NCI-H345 treated with DMSO at 0.1 percent for 48 hours (cell line): ENCODE results near the gene MRPS6.
A peak's percentile ranks its signal among the peaks of the same experiment; 100 is the strongest.

ENCODE experiments used
- DNase-seq: peaks from one replicate; lab custom pipeline; 2025; ENCODE audit not compliant: unreplicated experiment; lab: John Stamatoyannopoulos, UW

Gene MRPS6

DNA sequence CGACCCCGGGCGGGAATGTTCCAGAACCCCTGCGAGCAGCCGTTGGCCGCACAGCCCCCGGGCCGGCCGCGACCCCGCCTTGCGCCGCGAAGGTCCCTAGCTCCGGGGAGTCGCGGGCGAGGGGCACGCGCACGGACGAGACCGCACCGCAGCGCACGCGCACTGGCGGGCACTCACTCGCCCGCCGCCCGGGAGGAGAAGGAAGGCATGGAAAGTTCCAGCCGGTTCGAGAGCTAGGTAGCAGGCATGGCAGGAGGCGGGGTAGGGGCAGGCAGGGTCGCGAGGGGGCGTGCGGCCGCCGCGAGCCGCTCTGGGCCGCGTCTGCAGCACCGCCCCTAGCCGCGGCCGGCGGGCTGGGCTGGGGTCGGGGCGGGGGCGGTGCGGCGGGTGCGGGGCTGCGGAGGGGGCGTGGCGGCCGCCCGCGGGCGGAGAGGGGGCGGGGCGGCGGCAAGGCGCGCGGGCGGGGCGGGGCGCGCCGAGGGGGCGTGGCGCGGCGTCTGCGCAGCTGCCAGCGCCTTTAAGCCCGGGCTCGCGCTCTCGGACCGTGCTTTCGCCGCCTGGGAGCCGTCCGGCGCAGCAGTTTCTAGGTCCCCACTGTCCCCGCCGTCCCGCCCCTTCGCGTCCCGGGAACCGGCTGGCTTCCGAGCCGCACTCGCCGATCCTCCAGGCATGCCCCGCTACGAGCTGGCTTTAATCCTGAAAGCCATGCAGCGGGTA, at the start of gene MRPS6, which contains the start of gene SLC5A3:
TSS of gene MRPS6 (plus strand) at position 547 of the 717 bp plus-strand sequence. CDS start at position 670, 123 bp downstream.
TSS of gene SLC5A3 (plus strand) at position 547 of the 717 bp plus-strand sequence. CDS start 21,621 bp downstream, outside the sequence.
- DNase-seq, result peak; percentile 55

- no peak for DNase-seq
Observed at GRCh38 chr21:34023691-34024373, 49.5 kb upstream of the MRPS6 start.

DNA sequence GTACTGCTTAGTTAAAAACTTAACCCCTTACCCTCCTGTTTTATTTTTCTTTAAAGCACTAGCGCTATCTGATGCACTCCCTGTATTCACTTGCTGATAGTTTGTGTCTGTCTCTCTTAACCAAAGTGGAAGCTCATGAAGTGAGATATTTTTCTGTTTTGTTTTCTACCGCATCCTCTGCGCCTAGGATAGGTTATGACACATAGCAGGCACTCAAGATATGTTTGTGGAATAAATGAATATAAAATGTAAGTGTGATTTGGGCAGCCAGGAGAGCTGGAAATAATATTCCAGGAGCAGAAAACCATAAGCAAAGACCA, 49.0 kb upstream of the MRPS6 start:
- no peak for DNase-seq

GRCh38 chr21:34027721-34028461, 45.5 kb upstream of the MRPS6 start:
- no peak for DNase-seq

- no peak for DNase-seq
Observed at GRCh38 chr21:34029743-34030528, 43.4 kb upstream of the MRPS6 start.

DNA sequence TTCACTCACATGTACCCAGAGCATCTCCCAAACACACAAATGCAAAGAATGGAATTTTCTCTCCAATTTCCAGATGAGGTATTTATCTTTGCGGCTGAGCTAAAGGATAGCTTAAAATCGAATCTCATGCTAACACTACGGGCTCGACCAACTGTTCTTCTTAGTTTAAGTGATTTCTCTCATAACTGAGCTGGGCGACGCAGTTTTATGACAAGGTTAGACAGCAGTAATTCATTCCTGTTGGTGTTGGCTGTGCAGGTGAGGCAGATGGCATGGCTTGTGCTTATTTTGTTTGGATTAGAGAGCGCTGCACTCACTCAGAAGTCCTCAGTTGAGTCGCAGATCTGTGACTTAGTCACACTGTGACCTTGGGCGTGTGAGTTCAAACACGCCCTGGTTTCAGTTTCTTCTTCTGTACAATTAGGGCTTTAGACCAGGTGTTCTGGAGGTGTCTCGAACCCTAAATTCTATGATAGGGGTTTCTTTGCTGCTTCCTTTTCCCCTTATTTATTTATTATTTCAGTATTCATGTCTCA, 41.5 kb upstream of the MRPS6 start:
- DNase-seq, result no peak

DNA sequence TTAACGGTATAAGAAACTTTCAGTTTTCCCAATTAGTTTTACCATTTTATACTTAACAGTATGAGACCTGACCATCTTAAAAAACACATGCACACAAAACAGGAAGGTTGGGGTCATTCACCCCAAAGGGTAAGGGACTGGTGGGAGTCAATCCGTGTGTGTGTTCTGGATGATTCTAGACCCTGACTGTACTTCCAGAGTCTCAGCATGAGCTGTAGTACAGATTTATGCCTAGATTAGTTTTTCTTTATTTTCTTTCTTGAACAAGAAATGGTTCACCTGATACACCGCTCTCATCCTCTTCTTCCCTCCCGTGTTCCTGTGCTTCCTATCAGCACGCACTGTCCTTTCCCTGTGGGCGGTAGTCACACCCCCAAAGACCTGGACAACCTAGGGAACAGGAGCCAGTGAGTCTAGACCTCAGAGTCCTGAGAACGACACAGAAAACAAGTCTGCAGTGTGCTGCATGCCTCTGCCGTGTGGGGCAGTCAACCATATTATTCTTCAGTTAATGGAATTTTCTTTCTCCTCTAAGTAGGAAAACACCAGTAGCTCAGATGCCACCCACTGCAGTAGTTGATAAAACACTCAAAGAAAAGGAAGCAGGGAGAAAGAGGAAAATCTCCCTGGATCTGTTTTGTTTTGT, 38.9 kb upstream of the MRPS6 start:
- DNase-seq, result no peak

DNA sequence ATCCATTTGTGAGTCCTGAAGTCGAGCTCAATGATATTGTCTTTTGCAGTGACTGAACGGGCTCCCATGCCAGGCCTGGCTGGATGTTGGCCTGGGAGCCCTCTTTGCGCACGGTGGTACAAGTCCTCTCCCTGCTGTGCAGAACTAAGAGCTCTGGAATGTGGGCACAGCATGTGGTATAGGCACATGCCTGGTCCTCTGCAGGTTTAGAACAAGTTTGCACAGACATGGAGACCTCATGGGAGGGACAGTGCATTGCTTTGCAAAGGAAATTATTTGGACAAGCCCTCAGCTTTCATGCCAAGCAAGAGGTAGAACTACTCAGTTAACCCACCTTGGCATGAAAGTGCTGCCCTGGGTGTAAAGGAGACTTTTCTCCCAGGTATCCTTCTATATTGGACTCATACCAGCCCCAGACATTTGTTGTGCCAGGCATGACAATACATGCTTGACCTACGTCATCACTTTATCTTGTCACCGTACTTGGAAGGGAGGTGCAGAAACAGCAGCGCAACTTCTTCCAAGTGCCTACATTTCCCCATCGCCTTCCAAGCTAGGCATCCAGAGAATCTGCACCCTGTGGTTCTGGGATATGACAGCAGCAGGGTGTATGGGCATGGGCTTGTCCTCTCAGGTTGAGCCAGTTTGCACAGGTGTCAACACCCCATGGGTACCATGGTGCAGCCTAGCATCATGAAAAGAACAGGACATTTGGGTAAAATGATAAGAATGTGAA, 37.6 kb upstream of the MRPS6 start:
- DNase-seq, result no peak

- DNase-seq, result no peak
Observed at GRCh38 chr21:34037009-34037795, 36.2 kb upstream of the MRPS6 start.

DNA sequence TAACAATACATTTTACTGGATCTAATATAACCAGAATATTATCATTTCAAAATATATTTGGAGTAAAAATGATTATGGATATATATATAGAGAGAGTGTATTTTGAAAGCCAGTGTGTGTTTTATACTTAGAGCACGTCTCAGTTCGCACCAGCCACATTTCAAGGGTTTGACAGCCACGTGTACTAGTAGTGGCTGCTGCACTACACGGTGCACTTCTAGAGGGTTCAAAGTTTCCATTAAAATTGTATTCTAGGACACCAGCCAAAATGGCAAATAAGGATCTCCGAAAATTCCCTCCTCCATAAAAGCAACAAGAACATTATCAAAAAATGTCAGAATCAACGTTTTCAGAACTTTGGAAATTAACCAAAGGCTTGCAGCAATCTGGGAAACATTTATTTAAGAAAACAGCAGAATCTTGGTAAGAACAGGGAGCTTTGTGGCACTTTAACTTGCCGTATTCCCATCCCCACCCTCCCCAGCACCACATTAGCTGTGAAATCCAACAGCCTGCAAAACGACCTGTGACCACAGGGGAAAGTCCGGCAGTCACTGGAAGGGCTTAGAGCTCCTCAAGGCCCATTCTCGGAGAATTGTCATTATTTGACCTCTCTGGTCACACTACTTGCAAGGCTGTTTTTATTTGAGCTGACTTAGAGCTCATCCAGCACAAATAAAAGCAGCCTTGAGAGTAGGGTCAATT, 33.5 kb upstream of the MRPS6 start:
- no peak for DNase-seq

DNA sequence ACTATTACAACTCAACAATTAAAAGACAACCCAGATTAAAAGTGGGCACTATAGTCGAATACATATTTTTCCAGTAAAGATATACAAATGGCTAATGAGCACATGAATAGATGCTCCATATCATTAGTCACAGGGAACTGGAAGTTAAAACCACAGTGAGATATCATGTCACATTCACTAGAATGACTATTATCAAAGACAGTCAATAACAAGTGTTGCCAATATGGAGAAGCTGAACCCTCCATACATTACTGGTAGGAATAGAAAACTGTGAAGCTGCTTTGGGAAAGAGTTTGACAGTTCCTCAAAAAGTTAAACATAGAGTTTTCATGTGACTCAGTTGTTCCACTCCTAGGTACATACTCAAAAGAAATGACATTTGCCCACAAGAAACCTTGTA, 30.6 kb upstream of the MRPS6 start:
- no peak for DNase-seq

DNA sequence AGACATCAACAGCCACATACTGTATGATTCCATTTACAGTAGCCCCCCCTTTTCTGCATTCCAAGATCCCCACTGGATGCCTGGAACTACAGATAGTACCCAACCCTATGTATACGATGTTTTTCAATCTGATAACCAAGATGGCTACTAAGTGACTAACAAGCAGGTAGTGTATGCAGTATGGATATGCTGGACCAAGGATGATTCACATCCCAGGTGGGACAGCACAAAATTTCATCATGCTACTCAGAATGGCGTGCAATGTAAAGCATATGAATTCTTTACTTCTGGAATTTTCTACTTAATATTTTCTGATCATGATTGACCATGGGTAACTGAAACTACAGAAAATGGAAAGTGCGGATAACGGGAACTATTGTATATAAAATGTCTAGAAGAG, 30.0 kb upstream of the MRPS6 start:
- DNase-seq, result no peak

DNA sequence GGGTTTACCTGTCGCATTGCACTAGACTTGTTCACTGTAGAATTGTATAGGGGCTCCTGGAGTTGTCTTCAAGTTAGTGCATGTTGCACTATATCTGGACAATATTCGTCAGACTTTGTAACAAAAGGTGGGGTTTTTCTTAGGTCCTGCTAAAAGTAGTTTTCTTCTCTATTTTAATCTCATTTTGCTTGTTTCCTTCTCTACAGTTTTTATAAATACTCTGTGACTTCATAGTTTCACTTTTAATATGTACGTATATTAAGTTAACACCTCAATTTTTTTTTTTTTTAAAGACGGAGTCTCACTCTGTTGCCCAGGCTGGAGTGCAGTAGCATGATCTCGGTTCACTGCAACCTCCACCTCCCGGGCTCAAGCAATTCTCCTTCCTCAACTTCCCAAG, 26.5 kb upstream of the MRPS6 start:
- no peak for DNase-seq

DNA sequence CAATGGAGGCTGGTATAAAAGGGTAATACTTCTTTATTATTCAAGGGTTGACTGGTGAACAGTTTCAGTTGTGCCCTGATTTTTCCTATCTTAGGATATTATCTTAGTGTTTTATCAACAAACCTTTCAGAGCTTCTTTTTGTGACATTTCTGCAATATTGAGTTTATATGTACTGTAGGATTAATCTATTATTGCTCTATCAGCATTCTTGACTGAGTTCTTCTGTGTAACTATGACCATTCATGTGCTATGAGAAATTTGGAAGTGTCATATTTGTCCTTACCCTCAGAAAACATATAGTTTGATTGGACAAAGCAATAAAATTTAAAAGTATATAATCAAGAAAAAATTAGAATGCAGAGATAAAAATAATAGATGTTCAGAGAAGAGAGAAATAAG, 25.5 kb upstream of the MRPS6 start:
- DNase-seq, result no peak

GRCh38 chr21:34052171-34052570, 21.2 kb upstream of the MRPS6 start:
- DNase-seq, result no peak

- DNase-seq, result peak; percentile 56
Observed at GRCh38 chr21:34054259-34054658, 19.1 kb upstream of the MRPS6 start.

- no peak for DNase-seq
Observed at GRCh38 chr21:34055615-34056014, 17.8 kb upstream of the MRPS6 start.

DNA sequence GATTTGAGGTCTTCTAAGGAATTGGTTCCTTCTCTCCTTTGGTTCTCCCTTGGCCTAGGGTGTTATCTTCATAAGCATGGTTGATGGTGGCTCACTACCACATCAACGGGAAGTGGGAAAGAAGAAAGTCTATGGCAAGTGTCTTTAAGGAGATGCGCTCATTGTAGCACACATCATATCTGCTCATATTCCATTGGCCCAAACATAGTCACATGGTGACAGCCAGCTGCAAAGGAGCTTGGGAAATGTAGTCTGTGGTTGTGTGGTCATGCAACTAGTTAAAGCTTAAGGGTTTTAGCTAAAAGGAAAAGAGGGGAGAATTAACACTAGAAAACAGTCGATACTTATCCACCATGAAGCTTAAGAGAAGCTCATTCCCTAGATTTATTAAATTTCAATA, 11.4 kb upstream of the MRPS6 start:
- DNase-seq, result no peak
